Glutamatergic neuron (in vitro differentiated cells): Measurements from ENCODE around the gene CD79A. TPM values are rescaled to one million over a fixed set of nuclear protein-coding genes. Genes with fewer than 3 reads are reported as not detected.

ENCODE experiments used
- DNase-seq: peaks from one replicate; pipeline ENCODE4 v3.0.0; 2022
- H3K27ac Mint-ChIP-seq: one replicate; pipeline ENCODE4 v1.8.0; 2020; ENCODE audit warnings: mild to moderate bottlenecking, mixed read lengths, inconsistent platforms; ENCODE audit not compliant: unreplicated experiment
- H3K27me3 Mint-ChIP-seq: one replicate; pipeline ENCODE4 v1.8.0; 2020; ENCODE audit warnings: mild to moderate bottlenecking, moderate library complexity, mixed read lengths, inconsistent platforms; ENCODE audit not compliant: unreplicated experiment
- H3K36me3 Mint-ChIP-seq: one replicate; pipeline ENCODE4 v1.8.0; 2020; ENCODE audit warnings: mild to moderate bottlenecking, mixed read lengths, inconsistent platforms; ENCODE audit not compliant: unreplicated experiment
- H3K4me1 Mint-ChIP-seq: one replicate; pipeline ENCODE4 v1.8.0; 2020; ENCODE audit warnings: mild to moderate bottlenecking, low read depth, mixed read lengths, inconsistent platforms; ENCODE audit not compliant: unreplicated experiment
- H3K4me3 Mint-ChIP-seq: one replicate; pipeline ENCODE4 v1.8.0; 2020; ENCODE audit warnings: mild to moderate bottlenecking, mixed read lengths, inconsistent platforms; ENCODE audit not compliant: unreplicated experiment
- H3K9me3 Mint-ChIP-seq: one replicate; pipeline ENCODE4 v1.8.0; 2020; ENCODE audit warnings: mild to moderate bottlenecking, moderate library complexity, mixed read lengths, inconsistent platforms; ENCODE audit not compliant: unreplicated experiment
- total RNA-seq: library from RNA; stranded (reverse); fragmentation: NEBNext Ultra II Directional; extraction: Animal tissue kit (Norgen Biotek cat#: 25700); gene quantifications from one replicate; pipeline ENCODE4 v1.2.1, GENCODE V29; 2021; ENCODE audit not compliant: unreplicated experiment
- TF ChIP-seq, protein P1 (sequence below): fragments of 200-600 bp; sonication (generic); IDR thresholded peaks from one replicate; pipeline ENCODE4 v1.5.0; 2021; ENCODE audit not compliant: partially characterized antibody, unreplicated experiment

The CD79A gene
- total RNA-seq, 1 donor from 2014 or later, result not detected

DNA sequence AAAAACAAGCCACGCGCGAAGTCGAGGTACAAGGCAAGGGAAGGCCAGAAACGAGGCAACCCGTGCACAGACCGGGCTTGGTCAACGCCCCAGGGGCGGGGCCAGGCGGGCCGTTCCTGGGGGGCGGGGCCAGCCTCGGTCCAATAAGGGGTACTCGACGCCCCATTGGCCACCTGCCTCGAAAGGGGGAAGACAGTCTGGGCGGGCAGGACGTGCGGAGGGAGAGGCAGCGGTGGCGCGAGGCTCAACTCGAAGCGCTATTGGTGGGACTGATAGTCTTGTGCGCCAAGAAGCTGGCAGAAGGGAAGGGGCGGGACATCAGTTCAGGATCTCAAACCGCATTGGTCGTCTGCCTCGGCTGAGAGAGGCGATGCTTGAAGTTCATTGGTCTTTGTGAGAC is 32.5 kb upstream of the CD79A start, which contains the start of gene LYPD4:
Gene LYPD4, minus strand, starts transcription at position 83 of the 400 bp plus-strand sequence. CDS start 5,398 bp downstream, outside the sequence.
- H3K4me1 Mint-ChIP-seq, result no peaks in the 10 kb centered on the region

DNA sequence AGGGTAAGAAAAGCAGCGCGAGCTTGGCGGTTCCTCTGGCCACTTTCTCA is 32.3 kb upstream of the CD79A start, which contains the start of gene DMRTC2:
Gene DMRTC2, plus strand, starts transcription at position 42 of the 50 bp plus-strand sequence. CDS start 2,387 bp downstream, outside the sequence.
- peak within 1 kb of the TSS; percentile 45 for H3K27ac Mint-ChIP-seq
- H3K36me3 Mint-ChIP-seq, result peaks cover 8% of the 10 kb centered on the region
- no peaks in the 10 kb centered on the region for H3K4me1 Mint-ChIP-seq
- H3K9me3 Mint-ChIP-seq, result peaks cover 3% of the 10 kb centered on the region
- DNase-seq, result no peak
- TF ChIP-seq, protein P1, sequence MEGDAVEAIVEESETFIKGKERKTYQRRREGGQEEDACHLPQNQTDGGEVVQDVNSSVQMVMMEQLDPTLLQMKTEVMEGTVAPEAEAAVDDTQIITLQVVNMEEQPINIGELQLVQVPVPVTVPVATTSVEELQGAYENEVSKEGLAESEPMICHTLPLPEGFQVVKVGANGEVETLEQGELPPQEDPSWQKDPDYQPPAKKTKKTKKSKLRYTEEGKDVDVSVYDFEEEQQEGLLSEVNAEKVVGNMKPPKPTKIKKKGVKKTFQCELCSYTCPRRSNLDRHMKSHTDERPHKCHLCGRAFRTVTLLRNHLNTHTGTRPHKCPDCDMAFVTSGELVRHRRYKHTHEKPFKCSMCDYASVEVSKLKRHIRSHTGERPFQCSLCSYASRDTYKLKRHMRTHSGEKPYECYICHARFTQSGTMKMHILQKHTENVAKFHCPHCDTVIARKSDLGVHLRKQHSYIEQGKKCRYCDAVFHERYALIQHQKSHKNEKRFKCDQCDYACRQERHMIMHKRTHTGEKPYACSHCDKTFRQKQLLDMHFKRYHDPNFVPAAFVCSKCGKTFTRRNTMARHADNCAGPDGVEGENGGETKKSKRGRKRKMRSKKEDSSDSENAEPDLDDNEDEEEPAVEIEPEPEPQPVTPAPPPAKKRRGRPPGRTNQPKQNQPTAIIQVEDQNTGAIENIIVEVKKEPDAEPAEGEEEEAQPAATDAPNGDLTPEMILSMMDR, result no peak
- no peak within 1 kb of the TSS for H3K4me3 Mint-ChIP-seq
- H3K27me3 Mint-ChIP-seq, result peaks cover 6% of the 10 kb centered on the region

More for the DNA sequence above, 32.5 kb upstream of the CD79A start, which contains the start of gene LYPD4:
- no peak for DNase-seq
- no peak within 1 kb of the TSS for H3K4me3 Mint-ChIP-seq
- H3K27me3 Mint-ChIP-seq, result peaks cover 6% of the 10 kb centered on the region
- H3K9me3 Mint-ChIP-seq, result peaks cover 3% of the 10 kb centered on the region
- H3K36me3 Mint-ChIP-seq, result peaks cover 8% of the 10 kb centered on the region
- TF ChIP-seq, protein P1, result no peak
- peak within 1 kb of the TSS; percentile 45 for H3K27ac Mint-ChIP-seq

DNA sequence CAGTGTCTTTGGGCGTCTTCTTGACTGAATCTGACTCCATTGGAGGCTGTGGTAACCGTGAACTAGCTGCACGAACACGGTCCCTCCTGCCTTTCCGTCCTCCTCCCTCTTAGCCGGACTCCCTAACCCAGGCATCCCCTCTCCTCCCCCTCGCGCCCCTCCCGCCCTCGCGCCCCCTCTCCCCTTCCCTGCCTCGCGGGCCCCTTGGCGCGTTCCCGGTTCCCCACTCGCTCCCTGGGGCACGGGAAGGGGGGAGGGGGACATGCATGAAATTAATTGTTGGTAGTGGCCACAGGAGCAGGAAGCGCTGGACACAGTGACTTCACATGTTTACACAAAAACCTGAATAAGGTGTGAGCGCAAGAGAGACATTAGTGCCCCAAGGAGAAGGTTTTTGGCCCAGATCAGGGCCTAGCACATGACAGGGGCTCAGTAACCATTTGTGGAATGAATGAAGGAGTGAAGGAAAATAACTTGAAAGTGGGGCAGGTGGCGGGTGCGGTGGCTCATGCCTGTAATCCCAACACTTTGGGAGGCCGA is 32.0 kb upstream of the CD79A start:
- Mint-ChIP-seq H3K4me1 (peaks cover under 1% of the 10 kb centered on the region), H3K9me3 (peaks cover 3% of the 10 kb centered on the region), H3K27me3 (peaks cover 6% of the 10 kb centered on the region), H3K27ac (no peak overlapping the region), H3K36me3 (peaks cover 8% of the 10 kb centered on the region), H3K4me3 (no peak overlapping the region)
- DNase-seq, result no peak
- TF ChIP-seq, protein P1, result no peak

DNA sequence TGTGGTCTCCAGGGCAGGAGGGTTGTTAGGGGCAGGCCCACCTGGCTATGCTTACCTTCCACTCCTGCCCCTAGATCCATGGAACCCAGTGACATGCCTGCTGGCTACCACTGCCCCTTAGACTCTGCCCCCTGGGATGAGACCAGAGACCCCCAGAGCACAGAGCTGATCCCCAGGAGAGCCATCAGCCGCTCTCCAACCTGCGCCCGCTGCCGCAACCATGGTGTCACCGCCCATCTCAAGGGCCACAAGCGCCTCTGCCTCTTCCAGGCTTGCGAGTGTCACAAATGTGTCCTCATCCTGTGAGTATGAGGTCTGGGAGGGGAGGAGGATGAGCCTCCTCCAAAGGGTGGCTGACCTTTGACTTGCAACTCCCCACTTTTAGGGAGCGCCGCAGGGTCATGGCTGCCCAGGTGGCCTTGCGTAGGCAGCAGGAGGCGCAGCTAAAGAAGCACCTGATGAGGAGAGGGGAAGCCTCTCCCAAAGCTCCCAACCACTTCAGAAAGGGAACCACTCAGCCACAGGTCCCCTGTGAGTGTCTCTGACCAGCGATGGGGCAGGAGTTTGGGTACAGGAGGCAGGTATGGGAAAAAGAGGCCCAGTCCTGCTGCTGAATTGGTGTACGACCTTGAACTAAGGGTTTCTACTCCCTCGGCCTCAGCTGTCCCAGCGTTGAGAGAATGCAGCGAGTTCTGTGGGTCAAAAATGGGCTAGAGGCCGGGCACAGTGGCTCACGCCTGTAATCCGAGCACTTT is 29.6 kb upstream of the CD79A start:
- Mint-ChIP-seq H3K4me1 (peaks cover 12% of the 10 kb centered on the region), H3K4me3 (no peak overlapping the region), H3K9me3 (peaks cover 3% of the 10 kb centered on the region), H3K27ac (no peak overlapping the region), H3K36me3 (peaks cover 8% of the 10 kb centered on the region), H3K27me3 (peaks cover 6% of the 10 kb centered on the region)
- no peak for DNase-seq
- TF ChIP-seq, protein P1, result no peak

DNA sequence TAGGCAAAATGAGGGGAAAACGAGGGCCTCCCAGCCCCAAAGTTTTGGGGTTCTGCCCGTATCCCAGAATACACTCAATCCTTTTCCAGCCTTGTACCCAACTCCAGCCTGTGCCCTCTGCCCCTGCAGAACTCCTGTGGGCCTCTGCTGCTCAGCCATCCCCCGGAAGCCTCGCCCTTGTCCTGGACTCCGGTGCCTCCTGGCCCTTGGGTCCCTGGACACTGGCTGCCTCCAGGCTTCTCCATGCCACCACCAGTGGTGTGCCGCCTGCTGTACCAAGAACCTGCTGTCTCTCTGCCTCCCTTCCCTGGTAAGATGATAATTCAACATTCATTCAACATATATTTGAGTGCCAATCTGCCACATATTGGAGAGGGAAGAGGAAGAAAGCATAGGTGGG is 28.4 kb upstream of the CD79A start:
- H3K9me3 Mint-ChIP-seq, result peaks cover 3% of the 10 kb centered on the region
- TF ChIP-seq, protein P1, result no peak
- no peak overlapping the region for H3K27ac Mint-ChIP-seq
- no peak for DNase-seq
- peaks cover 8% of the 10 kb centered on the region for H3K36me3 Mint-ChIP-seq
- H3K4me1 Mint-ChIP-seq, result peaks cover 12% of the 10 kb centered on the region
- H3K27me3 Mint-ChIP-seq, result peaks cover 6% of the 10 kb centered on the region
- no peak overlapping the region for H3K4me3 Mint-ChIP-seq
